HCT116 (cell line): ENCODE measurements around the gene FIBCD1.

Experiments
- CEBPB ChIP-seq: IDR thresholded peaks from 2 replicates; pipeline ENCODE4 v1.6.1; 2012; ENCODE audit warnings: low read depth
- CTCF ChIP-seq, 3 experiments: fragments of 200-600 bp in 1 of 3; sonication (generic) in 1 of 3; IDR thresholded peaks in 2 of 3; conservative IDR thresholded peaks in 1 of 3; 2 replicates each; pipeline ENCODE4 v1.5.1; 2012 to 2017; ENCODE audit warnings: low read depth in 2 of 3, low read length in 2 of 3, antibody characterized with exemption in 1 of 3, borderline replicate concordance in 1 of 3, control low read depth in 1 of 3, mild to moderate bottlenecking in 1 of 3, mixed read lengths in 1 of 3, mixed run types in 1 of 3, moderate library complexity in 1 of 3; ENCODE audit not compliant: insufficient read depth in 1 of 3
- REST ChIP-seq: IDR thresholded peaks from 2 replicates; pipeline ENCODE4 v1.6.1; 2012; ENCODE audit warnings: low read depth
- SIN3A ChIP-seq: IDR thresholded peaks from 2 replicates; pipeline ENCODE4 v1.6.1; 2012; ENCODE audit warnings: low read depth
- TF ChIP-seq, protein P1 (sequence below): IDR thresholded peaks from 2 replicates; pipeline ENCODE4 v1.6.1; 2012

DNA sequence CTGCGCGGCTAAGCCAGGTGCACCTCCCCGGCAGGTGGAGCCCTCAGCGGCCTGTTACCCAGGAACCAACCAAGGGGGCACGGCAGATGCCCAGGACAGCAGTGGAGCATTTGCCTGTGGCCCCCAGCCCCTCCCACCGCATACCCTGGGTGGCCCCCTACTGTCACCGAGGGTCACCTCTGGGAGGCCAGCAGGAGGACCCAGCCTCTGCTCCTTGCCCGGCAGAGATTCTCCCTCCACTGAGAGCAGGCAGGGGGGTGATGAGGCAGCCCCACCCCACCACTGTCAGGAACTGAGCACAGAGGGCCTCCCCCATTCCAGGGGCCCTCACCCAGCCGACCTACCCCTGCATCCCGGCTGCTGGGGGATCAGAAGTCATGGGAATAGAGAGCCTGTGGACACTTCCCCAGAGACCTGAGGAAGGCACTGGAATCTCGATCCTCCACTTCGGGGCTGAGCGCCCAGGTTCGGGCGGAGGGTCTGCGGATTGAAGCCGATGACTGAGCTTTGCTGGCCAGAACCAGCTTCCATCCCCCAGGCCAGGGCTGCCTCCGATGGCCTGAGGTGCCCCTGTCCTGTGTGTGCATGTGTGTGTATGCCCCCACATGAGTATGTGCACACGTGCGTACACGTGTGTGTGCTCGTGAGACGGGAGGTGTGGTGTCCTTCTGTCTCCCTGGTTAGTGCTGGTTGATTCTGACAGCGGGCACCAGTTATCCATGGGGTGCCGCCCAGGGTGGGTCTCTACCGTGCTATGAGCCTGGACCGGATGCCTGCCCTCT lies 42.6 kb downstream of the FIBCD1 start, which contains the start of gene QRFP:
- TF ChIP-seq SIN3A (no peak), REST (no peak), CTCF (IDR thresholded peaks at IDR 0.05 in 2 of 3, conservative IDR thresholded peaks at IDR 0.05 in 1 of 3; ENCODE audit: borderline replicate concordance in 1 of 3, insufficient read depth in 1 of 3, low read depth in 2 of 3, low read length in 2 of 3) (0 out of 6 replicates have a peak, but pooled peaks of 2 of the 3 experiments have one; percentile 7 to 16), CEBPB (no peak)
- TF ChIP-seq, protein P1, sequence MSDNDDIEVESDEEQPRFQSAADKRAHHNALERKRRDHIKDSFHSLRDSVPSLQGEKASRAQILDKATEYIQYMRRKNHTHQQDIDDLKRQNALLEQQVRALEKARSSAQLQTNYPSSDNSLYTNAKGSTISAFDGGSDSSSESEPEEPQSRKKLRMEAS = no peak
